GM10266 (cell line): Measurements from ENCODE around the gene DUSP7.

Experiments used
- DNase-seq: peaks from one replicate; pipeline ENCODE4 v3.0.0; 2012; ENCODE audit errors: extremely low spot score
- CTCF ChIP-seq: IDR thresholded peaks from 2 replicates; pipeline ENCODE4 v1.5.1; 2012; ENCODE audit warnings: mild to moderate bottlenecking, low read depth; ENCODE audit not compliant: control insufficient read depth, insufficient read depth; ENCODE audit errors: missing control alignments

Gene DUSP7

GRCh38 chr3:52090131-52090932, 34.0 kb upstream of the DUSP7 start:
- no peak for TF ChIP-seq CTCF
- no peak for DNase-seq

- no peak for TF ChIP-seq CTCF
- DNase-seq = no peak
These were observed 33.3 kb upstream of the DUSP7 start for GRCh38 chr3:52089691-52090090.

GRCh38 chr3:52088445-52089367, 32.3 kb upstream of the DUSP7 start:
- TF ChIP-seq CTCF = no peak
- DNase-seq = no peak

- TF ChIP-seq CTCF = no peak
These were observed 31.4 kb upstream of the DUSP7 start for GRCh38 chr3:52087731-52088130.

GRCh38 chr3:52086976-52087663, 30.7 kb upstream of the DUSP7 start:
- TF ChIP-seq CTCF = no peak
- DNase-seq = peak; percentile 41

More at GRCh38 chr3:52087731-52088130, 31.4 kb upstream of the DUSP7 start:
- no peak for DNase-seq

GRCh38 chr3:52086461-52086860, 30.1 kb upstream of the DUSP7 start:
- DNase-seq = no peak
- TF ChIP-seq CTCF = no peak
